Skeletal muscle satellite cell (primary cell): ENCODE measurements around the gene CD164.

Experiments used
- H3K27me3 ChIP-seq: 2 replicates; pipeline ENCODE4 v1.7.0; 2013; ENCODE audit warnings: low read length; ENCODE audit not compliant: control insufficient read depth, insufficient read depth
- H3K36me3 ChIP-seq: 2 replicates; pipeline ENCODE4 v1.7.0; 2013; ENCODE audit warnings: mild to moderate bottlenecking, control low read depth, low read length; ENCODE audit not compliant: insufficient read depth
- H3K4me1 ChIP-seq: 2 replicates; pipeline ENCODE4 v1.7.0; 2013; ENCODE audit warnings: low read length; ENCODE audit not compliant: control insufficient read depth, insufficient read depth
- H3K4me2 ChIP-seq: 2 replicates; pipeline ENCODE4 v1.7.0; 2013; ENCODE audit warnings: mild to moderate bottlenecking, low read length
- H3K4me3 ChIP-seq: 2 replicates; pipeline ENCODE4 v1.7.0; 2013; ENCODE audit warnings: low read length
- H3K9ac ChIP-seq: 2 replicates; pipeline ENCODE4 v1.7.0; 2013; ENCODE audit warnings: mild to moderate bottlenecking, low read depth, low read length, moderate library complexity
- H3K9me3 ChIP-seq: replicated peaks from 2 replicates; pipeline ENCODE4 v1.7.0; 2013; ENCODE audit warnings: mild to moderate bottlenecking, control low read depth, low read length

The CD164 gene

GRCh38 chr6:109323241-109323640 lies 59.0 kb downstream of the CD164 start:
- H3K4me1 ChIP-seq: no peaks in the 10 kb centered on the region
- no peak overlapping the region for H3K4me3 ChIP-seq

DNA sequence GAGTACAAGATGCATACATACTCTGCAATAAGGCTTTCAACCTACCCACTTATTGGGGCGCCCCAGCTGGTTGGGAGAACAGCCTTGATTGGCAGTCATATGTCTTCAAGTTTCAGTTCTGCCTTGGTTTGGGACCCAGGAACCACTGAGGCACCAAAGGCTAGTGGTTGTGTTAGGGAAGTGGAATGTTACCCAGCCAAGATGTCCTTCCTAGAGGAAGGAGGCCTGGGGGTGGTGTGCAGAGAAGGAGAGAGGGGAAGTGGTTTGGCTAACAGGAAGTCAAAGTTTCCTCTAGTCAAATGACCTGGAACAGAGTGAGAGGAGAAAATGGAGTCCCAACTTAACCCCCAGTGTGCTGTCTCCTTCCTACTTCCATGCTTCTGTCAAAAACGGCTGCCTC lies 59.4 kb downstream of the CD164 start:
- Histone ChIP-seq H3K4me1 (no peaks in the 10 kb centered on the region), H3K4me3 (no peak overlapping the region), H3K27me3 (peaks cover 3% of the 10 kb centered on the region), H3K9me3 (no peaks in the 10 kb centered on the region), H3K9ac (no peak overlapping the region), H3K4me2 (no peak overlapping the region), H3K36me3 (no peaks in the 10 kb centered on the region)

More at GRCh38 chr6:109323241-109323640, 59.0 kb downstream of the CD164 start:
- Histone ChIP-seq H3K9ac (no peak overlapping the region), H3K27me3 (peaks cover 3% of the 10 kb centered on the region), H3K36me3 (no peaks in the 10 kb centered on the region), H3K4me2 (no peak overlapping the region), H3K9me3 (no peaks in the 10 kb centered on the region)

DNA sequence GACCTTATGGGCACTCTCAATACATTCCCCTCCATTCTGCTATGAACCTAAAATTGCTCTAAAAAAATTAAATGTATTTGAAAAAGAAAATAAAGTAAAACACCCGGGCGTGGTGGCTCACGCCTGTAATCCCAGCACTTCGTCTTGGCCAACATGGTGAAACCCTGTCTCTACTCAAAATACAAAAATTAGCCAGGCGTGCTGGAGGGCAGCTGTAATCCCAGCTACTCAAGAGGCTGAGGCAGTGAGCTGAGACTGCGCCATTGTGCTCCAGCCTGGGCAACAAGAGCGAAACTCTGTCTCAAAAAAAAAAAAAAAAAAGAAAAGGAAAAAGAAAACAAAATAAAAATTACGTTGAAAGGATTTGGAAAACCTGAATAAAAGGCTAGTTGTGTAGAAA lies 60.5 kb downstream of the CD164 start:
- H3K27me3 ChIP-seq: peaks cover 3% of the 10 kb centered on the region
- no peak overlapping the region for H3K4me2 ChIP-seq
- H3K9me3 ChIP-seq: no peaks in the 10 kb centered on the region
- H3K36me3 ChIP-seq: no peaks in the 10 kb centered on the region
- no peak overlapping the region for H3K4me3 ChIP-seq
- H3K9ac ChIP-seq: no peak overlapping the region
- H3K4me1 ChIP-seq: no peaks in the 10 kb centered on the region

DNA sequence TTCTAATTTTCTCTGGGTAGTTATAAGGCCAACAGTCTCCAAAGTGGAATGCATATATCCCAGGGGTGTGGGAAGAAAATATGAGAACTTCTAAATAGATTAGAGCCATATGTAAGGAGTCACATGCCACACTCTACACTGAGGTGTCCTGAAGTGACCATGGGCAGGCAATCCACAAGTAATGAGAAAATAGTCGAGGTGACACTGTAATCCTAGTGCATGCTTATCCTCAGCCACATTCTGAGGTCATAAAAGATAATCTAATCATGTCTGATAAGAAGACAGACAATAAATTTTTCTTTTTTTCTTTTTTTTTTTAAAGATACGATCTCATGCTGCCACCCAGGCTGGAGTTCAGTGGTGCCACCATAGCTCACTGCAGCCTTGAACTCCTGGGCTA lies 62.2 kb downstream of the CD164 start:
- Histone ChIP-seq H3K4me2 (no peak overlapping the region), H3K4me1 (no peaks in the 10 kb centered on the region), H3K27me3 (peaks cover 5% of the 10 kb centered on the region), H3K9me3 (no peaks in the 10 kb centered on the region), H3K36me3 (no peaks in the 10 kb centered on the region), H3K4me3 (no peak overlapping the region), H3K9ac (no peak overlapping the region)

DNA sequence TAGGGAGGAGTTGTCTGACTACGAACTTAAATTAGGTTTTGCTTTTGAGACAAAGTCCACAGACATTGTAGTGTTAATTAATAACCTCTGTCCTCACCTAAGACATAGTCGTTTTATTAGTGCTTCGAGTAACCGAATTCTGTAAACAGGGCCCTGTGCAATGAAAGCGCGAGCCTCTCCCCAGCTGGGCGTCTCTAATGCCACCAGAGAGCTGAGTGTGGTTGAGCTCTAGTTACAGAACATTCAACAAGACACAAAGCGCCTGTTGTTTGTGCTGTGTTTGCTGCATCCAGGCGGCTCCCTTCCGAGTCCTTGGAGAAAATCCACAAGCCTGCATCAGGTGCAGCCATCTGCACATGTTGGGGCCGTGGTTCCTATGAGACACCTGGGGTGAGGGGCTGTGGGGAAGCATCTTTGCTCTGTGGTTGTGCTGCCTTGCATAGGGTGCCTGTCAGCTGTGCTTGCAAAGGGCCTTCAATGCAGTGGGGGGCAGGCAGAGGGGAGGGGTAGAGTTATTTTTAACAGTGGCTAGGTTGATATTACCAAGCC lies 63.9 kb downstream of the CD164 start:
- H3K36me3 ChIP-seq: no peaks in the 10 kb centered on the region
- no peak overlapping the region for H3K4me3 ChIP-seq
- no peak overlapping the region for H3K9ac ChIP-seq
- H3K4me1 ChIP-seq: no peaks in the 10 kb centered on the region
- no peak overlapping the region for H3K4me2 ChIP-seq
- peaks cover 5% of the 10 kb centered on the region for H3K27me3 ChIP-seq
- H3K9me3 ChIP-seq: no peaks in the 10 kb centered on the region

- no peaks in the 10 kb centered on the region for H3K4me1 ChIP-seq
- H3K4me2 ChIP-seq: no peak overlapping the region
- no peaks in the 10 kb centered on the region for H3K9me3 ChIP-seq
- H3K36me3 ChIP-seq: no peaks in the 10 kb centered on the region
- H3K9ac ChIP-seq: no peak overlapping the region
- peaks cover 5% of the 10 kb centered on the region for H3K27me3 ChIP-seq
- no peak overlapping the region for H3K4me3 ChIP-seq
These were observed 65.4 kb downstream of the CD164 start for GRCh38 chr6:109316909-109317308.
